ENCODE measurements around the gene TEKT2. TPM values are rescaled to one million over a fixed set of nuclear protein-coding genes. Genes with fewer than 3 reads are reported as not detected.

The TEKT2 gene
- total RNA-seq, 1 donor from 2014 or later: not detected

DNA sequence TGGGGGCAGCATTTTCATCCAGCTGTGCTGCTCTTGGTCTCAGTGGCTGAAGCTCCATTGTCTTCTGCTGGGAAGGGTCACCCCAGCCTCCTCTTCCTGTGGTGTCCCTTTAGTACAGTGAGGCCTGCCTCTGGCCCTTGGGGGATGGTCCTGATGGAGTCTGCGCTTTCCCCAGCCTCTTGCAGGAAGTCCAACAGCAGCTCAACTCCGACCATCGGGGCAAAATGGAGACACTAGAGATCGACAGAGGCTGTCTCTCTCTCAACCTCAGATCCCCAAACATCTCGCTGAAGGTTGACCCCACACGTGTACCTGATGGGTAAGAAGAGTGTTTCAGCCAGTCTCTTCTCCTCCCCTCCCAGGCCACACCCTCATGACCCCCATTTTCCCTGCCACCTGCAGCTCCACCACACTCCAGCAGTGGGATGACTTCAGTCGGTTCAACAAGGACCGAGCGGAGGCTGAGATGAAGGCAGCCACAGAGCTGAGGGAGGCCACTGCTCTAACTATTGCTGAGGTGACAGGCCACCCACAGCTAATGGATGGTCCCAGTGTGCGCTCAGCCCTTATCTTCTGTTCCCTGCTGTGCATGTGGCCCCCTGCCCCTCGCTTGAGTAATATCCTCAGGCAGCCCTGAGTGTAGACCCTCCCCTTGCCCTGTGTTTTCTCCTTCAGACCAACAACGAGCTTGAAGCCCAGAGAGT lies 2.8 kb downstream of the TEKT2 start:
- intact Hi-C loops (cut with micrococcal nuclease): no loop called here
- ATAC-seq (no peak), DNase-seq (no peak)

DNA sequence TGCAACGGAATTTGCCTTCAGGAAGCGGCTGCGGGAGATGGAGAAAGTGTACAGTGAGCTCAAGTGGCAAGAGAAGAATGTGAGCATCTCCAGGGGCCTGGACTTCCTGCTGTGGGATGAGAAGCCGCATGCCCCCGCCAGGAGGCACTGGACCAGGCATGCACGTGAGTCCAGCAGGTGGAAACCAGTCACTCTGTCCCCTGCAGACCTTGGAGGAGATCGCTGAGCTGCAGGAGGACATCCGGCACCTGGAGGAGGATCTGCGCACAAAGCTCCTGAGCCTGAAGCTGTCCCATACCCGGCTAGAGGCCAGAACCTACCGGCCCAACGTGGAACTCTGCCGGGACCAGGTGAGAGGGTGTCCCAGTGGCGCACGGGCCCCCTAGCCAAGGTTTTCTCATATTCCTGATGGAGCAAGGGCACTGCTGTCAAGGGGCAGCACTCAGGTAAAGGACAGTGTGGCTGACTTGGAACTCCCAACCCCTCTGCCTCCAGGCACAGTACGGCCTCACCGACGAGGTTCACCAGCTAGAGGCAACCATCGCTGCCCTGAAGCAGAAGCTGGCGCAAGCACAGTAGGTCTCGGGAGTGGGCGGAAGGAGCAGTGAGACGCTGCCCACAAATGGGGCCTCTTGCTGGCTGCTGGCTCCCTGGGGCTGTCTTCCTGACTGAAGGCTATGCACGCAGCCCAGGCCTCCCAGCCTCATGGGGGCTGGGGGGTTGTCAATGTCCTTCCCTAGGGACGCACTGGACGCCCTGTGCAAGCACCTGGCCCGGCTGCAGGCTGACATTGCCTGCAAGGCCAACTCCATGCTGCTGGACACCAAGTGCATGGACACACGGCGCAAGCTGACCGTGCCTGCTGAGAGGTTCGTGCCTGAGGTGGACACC lies 3.6 kb downstream of the TEKT2 start:
- intact Hi-C loops (cut with micrococcal nuclease): no loop called here
- no peak for DNase-seq
- ATAC-seq: no peak

DNA sequence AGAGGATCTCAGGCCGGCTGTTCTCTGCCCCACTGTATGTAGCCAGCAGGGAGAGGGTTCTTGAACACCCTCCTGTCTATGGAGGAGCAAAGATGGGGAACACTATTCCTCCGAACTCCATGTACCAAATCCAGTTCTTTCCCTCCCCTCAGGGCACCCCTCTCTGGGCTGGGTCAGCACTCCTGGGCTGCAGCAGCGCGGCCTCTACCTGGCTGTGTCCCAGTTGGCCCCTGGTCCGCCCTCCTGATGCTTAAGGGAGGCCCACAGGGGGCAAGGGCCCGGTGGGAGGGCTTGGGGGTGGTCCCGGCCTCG lies 4.3 kb downstream of the TEKT2 start:
- DNase-seq: no peak
- no peak for ATAC-seq
- intact Hi-C loops (cut with micrococcal nuclease): no loop called here

- intact Hi-C loops (cut with micrococcal nuclease): no loop called here
- ATAC-seq: peak; percentile 94
- peak; percentile 93 for DNase-seq
Observed at GRCh38 chr1:36088577-36089392, 4.9 kb downstream of the TEKT2 start, which contains the start of gene ADPRS. Gene ADPRS, plus strand, starts transcription at chr1:36088892. Its CDS starts 13 bp downstream, at chr1:36088905.

GRCh38 chr1:36089393-36090121 lies 5.7 kb downstream of the TEKT2 start:
- no peak for DNase-seq
- intact Hi-C loops (cut with micrococcal nuclease): loop anchor here (10.0 kb wide), 1 partner anchor 325 kb away; no protein-coding TSS in a partner anchor
- no peak for ATAC-seq

GRCh38 chr1:36091141-36091540 lies 7.2 kb downstream of the TEKT2 start:
- peak; percentile 15 for DNase-seq
- intact Hi-C loops (cut with micrococcal nuclease): loop anchor here (10.0 kb wide), 1 partner anchor 324 kb away; no protein-coding TSS in a partner anchor
- no peak for ATAC-seq

GRCh38 chr1:36091698-36092097 lies 7.8 kb downstream of the TEKT2 start:
- intact Hi-C loops (cut with micrococcal nuclease): loop anchor here (10.0 kb wide), 1 partner anchor 323 kb away; no protein-coding TSS in a partner anchor
- DNase-seq: peak; percentile 18
- ATAC-seq: no peak

- DNase-seq (peak; percentile 20), ATAC-seq (no peak)
- intact Hi-C loops (cut with micrococcal nuclease): loop anchor here (10.0 kb wide), 1 partner anchor 323 kb away; no protein-coding TSS in a partner anchor
Observed at GRCh38 chr1:36092166-36092797, 8.4 kb downstream of the TEKT2 start.

GRCh38 chr1:36092798-36093185 lies 8.9 kb downstream of the TEKT2 start:
- ATAC-seq (no peak), DNase-seq (peak; percentile 5)
- intact Hi-C loops (cut with micrococcal nuclease): loop anchor here (10.0 kb wide), 1 partner anchor 322 kb away; no protein-coding TSS in a partner anchor

- DNase-seq (peak; percentile 37), ATAC-seq (no peak)
- intact Hi-C loops (cut with micrococcal nuclease): loop anchor here (10.0 kb wide), 1 partner anchor 322 kb away; no protein-coding TSS in a partner anchor
Observed at GRCh38 chr1:36093226-36093625, 9.3 kb downstream of the TEKT2 start.

DNA sequence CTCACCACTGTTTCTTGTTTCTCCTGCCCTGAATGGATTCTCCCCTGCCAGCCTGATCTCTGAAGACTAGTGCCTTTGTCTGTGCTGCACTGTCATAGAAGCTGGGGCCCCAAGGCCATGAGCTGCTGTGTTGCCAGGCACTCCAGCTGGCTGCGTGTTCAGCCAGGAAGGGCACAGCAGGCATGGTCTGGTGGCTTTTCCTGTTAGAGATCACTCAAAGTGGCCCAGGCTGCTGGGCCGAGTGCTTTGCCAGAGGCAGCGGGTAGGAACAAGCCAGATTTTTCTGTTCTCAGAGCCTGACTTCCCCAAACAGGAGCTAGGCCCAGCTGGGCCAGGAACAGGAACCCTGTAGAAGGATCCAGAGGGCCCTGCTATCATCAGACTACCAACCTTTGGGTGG lies 10.0 kb downstream of the TEKT2 start:
- ATAC-seq (peak; percentile 6), DNase-seq (peak; percentile 51)
- intact Hi-C loops (cut with micrococcal nuclease): loop anchor here (10.0 kb wide), 1 partner anchor 321 kb away; no protein-coding TSS in a partner anchor

DNA sequence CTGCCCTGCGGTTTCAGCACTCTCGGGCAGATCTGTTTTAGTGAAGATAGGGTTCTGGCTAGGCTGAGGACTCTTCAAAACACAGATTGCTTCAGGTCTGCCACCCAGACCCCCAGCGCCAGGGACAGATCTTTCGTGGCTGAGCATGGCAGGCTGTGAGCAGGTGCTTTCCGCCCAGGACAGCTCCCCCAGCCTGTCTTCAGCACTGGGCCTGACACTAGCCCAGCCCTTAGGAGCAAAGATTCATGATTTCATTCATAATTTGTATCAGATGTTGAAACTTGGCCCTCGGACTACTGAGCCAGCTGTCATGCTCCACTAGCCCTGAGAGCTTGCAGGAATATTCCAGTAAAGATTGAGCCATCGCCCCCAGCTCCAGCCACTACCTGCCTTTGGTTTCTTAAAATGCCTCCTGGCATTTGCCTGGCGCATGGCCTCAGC lies 10.7 kb downstream of the TEKT2 start:
- intact Hi-C loops (cut with micrococcal nuclease): loop anchor here (10.0 kb wide), 1 partner anchor 320 kb away; no protein-coding TSS in a partner anchor
- DNase-seq (no peak), ATAC-seq (no peak)

- DNase-seq (peak; percentile 21), ATAC-seq (no peak)
- intact Hi-C loops (cut with micrococcal nuclease): loop anchor here (10.0 kb wide), 1 partner anchor 319 kb away; no protein-coding TSS in a partner anchor
Observed at GRCh38 chr1:36095760-36096405, 12.0 kb downstream of the TEKT2 start.

GRCh38 chr1:36096500-36097432 lies 12.9 kb downstream of the TEKT2 start:
- ATAC-seq (no peak), DNase-seq (peak; percentile 24)

GRCh38 chr1:36097693-36098585 lies 14.0 kb downstream of the TEKT2 start:
- DNase-seq (no peak), ATAC-seq (no peak)
- intact Hi-C loops (cut with micrococcal nuclease): loop anchor here (10.0 kb wide), 1 partner anchor 317 kb away; no protein-coding TSS in a partner anchor

More at GRCh38 chr1:36096500-36097432, 12.9 kb downstream of the TEKT2 start:
- intact Hi-C loops (cut with micrococcal nuclease): loop anchor here (10.0 kb wide), 1 partner anchor 318 kb away; no protein-coding TSS in a partner anchor

All from left ventricle myocardium superior (tissue), 1 donor.